ENCODE results near the gene CTNNB1.
A peak's percentile ranks its signal among the peaks of the same experiment; 100 is the strongest.

The CTNNB1 gene

GRCh38 chr3:41163421-41163820 is 35.9 kb upstream of the CTNNB1 start:
- no peak for DNase-seq (ENCODE audit: low read depth in 2 of 2)
- no peak for TF ChIP-seq CTCF (IDR thresholded peaks at IDR 0.05; ENCODE audit: low read depth, low read length)
- H3K4me3 ChIP-seq (replicated peaks in 1 of 2; ENCODE audit: low read depth in 2 of 2, low read length in 2 of 2): no peak overlapping the region

- TF ChIP-seq CTCF (IDR thresholded peaks at IDR 0.05; ENCODE audit: low read depth, low read length): no peak
- no peak for DNase-seq (ENCODE audit: low read depth in 2 of 2)
These were observed 34.5 kb upstream of the CTNNB1 start for GRCh38 chr3:41164777-41165176.

GRCh38 chr3:41167722-41168497 is 31.4 kb upstream of the CTNNB1 start:
- no peak for TF ChIP-seq CTCF (IDR thresholded peaks at IDR 0.05; ENCODE audit: low read depth, low read length)
- no peak for DNase-seq (ENCODE audit: low read depth in 2 of 2)
- no peak overlapping the region for H3K4me3 ChIP-seq (replicated peaks in 1 of 2; ENCODE audit: low read depth in 2 of 2, low read length in 2 of 2)

More at GRCh38 chr3:41164777-41165176, 34.5 kb upstream of the CTNNB1 start:
- no peak overlapping the region for H3K4me3 ChIP-seq (replicated peaks in 1 of 2; ENCODE audit: low read depth in 2 of 2, low read length in 2 of 2)

- TF ChIP-seq CTCF (IDR thresholded peaks at IDR 0.05; ENCODE audit: low read depth, low read length): no peak
- H3K4me3 ChIP-seq (replicated peaks in 1 of 2; ENCODE audit: low read depth in 2 of 2, low read length in 2 of 2): no peak overlapping the region
- peak; percentile 6 to 45 for DNase-seq (ENCODE audit: low read depth in 2 of 2)
These were observed 30.3 kb upstream of the CTNNB1 start for GRCh38 chr3:41169023-41169422.

GRCh38 chr3:41173926-41174885 is 25.1 kb upstream of the CTNNB1 start:
- TF ChIP-seq CTCF (IDR thresholded peaks at IDR 0.05; ENCODE audit: low read depth, low read length): no peak
- no peak for DNase-seq (ENCODE audit: low read depth in 2 of 2)
- no peak overlapping the region for H3K4me3 ChIP-seq (replicated peaks in 1 of 2; ENCODE audit: low read depth in 2 of 2, low read length in 2 of 2)

GRCh38 chr3:41175365-41175764 is 23.9 kb upstream of the CTNNB1 start:
- peak in 1 of 2 donors; percentile 33 for DNase-seq (ENCODE audit: low read depth in 2 of 2)
- TF ChIP-seq CTCF (IDR thresholded peaks at IDR 0.05; ENCODE audit: low read depth, low read length): no peak
- H3K4me3 ChIP-seq (replicated peaks in 1 of 2; ENCODE audit: low read depth in 2 of 2, low read length in 2 of 2): no peak overlapping the region

Data from cardiac fibroblast (primary cell).